ENCODE data around the gene DDX56.

The DDX56 gene

GRCh38 chr7:44539669-44540506 is 33.8 kb downstream of the DDX56 start:
- TF ChIP-seq CTCF (IDR thresholded peaks at IDR 0.05) = no peak

- no peak for TF ChIP-seq CTCF (IDR thresholded peaks at IDR 0.05)
Measured at GRCh38 chr7:44538798-44539668, 34.7 kb downstream of the DDX56 start.

GRCh38 chr7:44538093-44538797 is 35.5 kb downstream of the DDX56 start:
- no peak for TF ChIP-seq CTCF (IDR thresholded peaks at IDR 0.05)

GRCh38 chr7:44537442-44537841 is 36.3 kb downstream of the DDX56 start:
- TF ChIP-seq CTCF (IDR thresholded peaks at IDR 0.05) = no peak

GRCh38 chr7:44536090-44536489 is 37.6 kb downstream of the DDX56 start:
- TF ChIP-seq CTCF (IDR thresholded peaks at IDR 0.05) = no peak

GRCh38 chr7:44535348-44536064 is 38.2 kb downstream of the DDX56 start:
- no peak for TF ChIP-seq CTCF (IDR thresholded peaks at IDR 0.05)

- TF ChIP-seq CTCF (IDR thresholded peaks at IDR 0.05) = peak; percentile 63
Measured at GRCh38 chr7:44534501-44534900, 39.2 kb downstream of the DDX56 start.
